Measurements from ENCODE around the gene ZFP91.
"Not testable (repeated sequence)": the region's sequence is repeated elsewhere in the genome, so short reads cannot be mapped to it uniquely, and the experiment has no call there.

The ZFP91 gene

GRCh38 chr11:58578635-58579191 is at the start of gene ZFP91:
TSS of gene ZFP91 (plus strand) at chr11:58579063. CDS start at chr11:58579282, 219 bp downstream.
- DNase-seq, result peak; percentile 91

- DNase-seq, result no peak
These were observed 48.6 kb upstream of the ZFP91 start for GRCh38 chr11:58530236-58530635.

GRCh38 chr11:58531865-58532341 is 47.0 kb upstream of the ZFP91 start:
- no peak for DNase-seq

GRCh38 chr11:58546841-58547240 is 32.0 kb upstream of the ZFP91 start:
- DNase-seq, result no peak

DNA sequence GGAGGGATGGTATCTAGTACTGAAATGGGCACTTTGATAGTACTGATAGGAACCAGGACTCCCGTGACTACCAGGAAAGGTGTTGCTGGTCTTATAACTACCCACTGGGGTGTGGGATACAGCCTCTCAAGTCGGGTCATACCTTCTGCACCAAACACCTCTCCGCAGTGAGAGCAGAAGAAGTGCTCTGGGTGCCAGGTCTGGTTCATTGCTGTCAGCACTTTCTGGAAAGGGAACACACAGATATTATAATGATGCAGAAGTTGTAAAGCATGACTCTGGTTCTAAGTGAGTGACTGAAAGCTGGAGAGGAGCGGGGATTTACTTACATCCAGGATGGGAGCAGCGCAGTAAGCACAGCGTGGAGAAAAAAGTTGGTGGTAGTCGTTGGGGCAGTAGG is 29.2 kb upstream of the ZFP91 start:
- DNase-seq, result no peak

DNA sequence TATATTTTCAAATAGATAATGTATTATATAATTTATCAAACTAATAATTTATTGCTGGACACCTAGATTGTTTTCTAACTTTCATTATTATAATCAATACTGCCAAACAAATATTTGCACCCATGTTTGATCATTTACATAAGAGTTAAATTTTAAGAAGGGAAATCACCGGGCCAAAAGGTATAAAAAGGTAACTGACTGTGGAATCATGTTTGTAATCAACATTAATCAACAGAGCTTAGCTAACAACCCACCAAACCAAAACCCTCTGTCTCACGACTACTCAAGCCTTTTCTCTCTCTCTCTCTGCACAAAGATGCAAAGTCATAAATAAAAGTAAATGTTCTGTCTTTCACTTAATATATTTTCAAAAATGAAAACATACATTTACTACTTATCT is 18.0 kb upstream of the ZFP91 start:
- no peak for DNase-seq

- no peak for DNase-seq
These were observed 17.3 kb upstream of the ZFP91 start for GRCh38 chr11:58561394-58562098.

GRCh38 chr11:58562375-58562800 is 16.5 kb upstream of the ZFP91 start:
- no peak for DNase-seq

DNA sequence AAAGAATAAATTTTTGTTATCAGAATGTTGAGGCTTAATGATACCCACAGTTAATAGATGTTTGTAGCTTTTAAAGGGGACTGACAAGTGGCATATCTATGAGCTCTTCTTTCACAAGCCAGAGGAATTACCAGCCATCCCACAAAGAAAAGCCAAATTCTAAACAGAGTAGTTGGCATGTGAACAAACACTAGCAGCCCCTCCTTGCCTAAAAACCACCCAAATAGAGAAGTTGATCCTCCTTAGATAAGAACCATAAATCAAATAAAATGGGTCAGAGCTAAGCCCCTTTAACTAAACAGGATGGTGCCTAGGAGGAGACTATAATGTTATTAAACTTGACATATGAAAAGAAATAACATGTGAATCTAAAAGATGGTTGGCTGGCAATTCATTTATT is 14.6 kb upstream of the ZFP91 start:
- no peak for DNase-seq

DNA sequence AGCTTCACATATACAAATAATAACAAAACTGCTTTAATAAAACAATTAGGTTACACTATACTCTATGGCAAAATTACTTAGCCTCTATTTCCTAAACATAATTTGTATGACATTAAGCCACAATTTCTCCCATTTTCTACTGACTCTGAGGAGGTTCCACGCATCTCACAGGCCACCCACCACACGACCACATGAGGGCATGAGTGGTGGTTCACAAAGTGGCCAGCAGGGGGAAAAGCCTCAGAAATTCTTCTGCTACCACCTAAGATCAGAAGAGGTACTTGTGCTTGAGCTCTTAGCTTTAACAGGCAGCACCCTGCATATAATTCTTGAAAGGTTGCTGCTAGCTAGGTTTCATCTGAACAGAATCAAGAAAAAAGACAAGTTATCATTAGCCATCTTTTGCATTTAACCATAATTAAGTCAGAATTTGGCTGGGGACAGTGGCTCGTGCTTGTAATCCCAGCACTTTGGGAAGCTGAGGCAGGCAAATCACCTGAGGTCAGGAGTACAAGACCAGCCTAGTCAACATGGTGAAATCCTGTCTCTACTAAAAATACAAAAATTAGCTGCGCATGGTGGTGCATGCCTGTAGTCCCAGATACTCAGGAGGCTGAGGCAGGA is 10.9 kb upstream of the ZFP91 start:
- no peak for DNase-seq

- not testable (repeated sequence) for DNase-seq
These were observed 6.0 kb upstream of the ZFP91 start for GRCh38 chr11:58572906-58573305.

GRCh38 chr11:58573451-58574104 is 5.3 kb upstream of the ZFP91 start:
- DNase-seq, result no peak

DNA sequence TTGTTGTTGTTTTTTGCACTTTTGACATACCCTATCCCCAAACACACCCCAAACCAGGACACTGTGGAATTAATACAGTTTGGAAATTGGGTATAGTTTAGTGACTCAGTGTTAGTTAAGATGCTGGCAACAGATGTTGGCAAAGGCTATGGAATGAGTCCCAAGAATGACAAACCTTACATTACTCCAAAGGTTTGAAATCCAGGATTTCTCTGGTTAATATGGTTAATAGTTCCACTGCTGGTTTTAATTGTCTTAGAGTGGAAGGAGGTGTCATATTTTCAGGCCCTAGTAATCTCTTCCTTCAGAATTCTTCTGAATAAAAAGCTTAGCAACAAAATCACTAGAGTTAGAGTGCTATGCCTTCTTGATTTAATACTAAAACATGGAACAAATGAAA is 4.0 kb upstream of the ZFP91 start:
- no peak for DNase-seq

DNA sequence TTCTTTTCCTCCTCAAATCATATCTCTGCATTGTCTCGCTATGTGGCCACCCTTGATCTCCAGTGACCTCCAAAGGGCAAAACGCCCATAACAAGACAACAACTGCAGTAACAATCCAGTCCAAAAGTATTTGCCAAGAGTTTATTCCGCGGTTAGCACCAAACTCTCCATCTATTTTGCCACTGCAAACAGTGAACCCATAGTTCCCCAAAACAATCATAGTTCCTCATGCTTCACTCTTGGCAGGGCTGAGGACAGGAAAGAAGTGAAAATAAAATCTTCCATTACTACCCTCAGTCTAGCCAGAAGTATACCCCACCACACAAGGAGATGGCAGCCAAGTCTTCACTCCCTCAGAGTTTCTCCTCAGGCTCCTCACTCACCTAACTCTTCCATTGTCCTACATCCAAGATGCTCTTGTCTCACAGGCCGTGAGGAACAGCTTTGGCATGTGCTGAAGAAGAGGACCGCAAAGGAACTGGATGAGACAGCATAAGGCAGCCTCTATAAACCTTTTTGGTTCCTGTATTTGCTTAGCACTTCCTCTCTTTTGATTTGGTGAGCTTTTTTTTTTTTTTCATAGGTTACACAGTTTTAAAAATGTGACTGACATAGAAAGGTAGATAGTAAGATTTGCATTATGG is 3.4 kb upstream of the ZFP91 start, which contains the start of gene LPXN:
LPXN (minus strand) TSS at position 480 of the 644 bp plus-strand sequence; CDS start at position 396, 84 bp downstream.
- no peak for DNase-seq

GRCh38 chr11:58576887-58577471 is 1.9 kb upstream of the ZFP91 start:
- DNase-seq, result no peak

DNA sequence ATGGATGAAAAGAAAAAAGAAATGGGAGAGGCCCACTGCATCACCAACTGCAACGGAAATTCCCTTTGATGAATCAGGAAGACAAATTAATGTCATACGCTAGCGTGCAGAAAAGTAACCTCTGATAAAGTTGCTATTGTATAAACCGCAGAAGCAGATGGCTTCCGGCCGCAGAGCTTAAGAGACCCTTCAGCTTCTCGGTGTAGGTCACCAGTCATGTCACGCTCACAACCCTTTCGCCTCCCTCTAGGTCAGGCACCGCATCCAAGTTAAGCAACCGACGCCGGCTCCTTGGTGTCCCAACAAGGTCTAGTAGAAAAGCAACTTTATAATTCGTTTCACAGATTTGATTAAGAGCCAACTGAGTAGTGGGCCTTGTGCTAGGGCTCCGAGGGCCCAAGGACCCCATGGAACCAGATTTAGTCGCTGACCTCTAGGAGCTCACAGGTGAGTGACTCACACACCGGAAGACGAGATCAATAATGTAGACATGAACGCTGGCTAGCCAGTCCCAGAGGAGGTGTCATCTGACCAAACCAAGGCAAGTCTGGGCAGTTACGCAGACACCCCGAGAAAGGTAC is 1.2 kb upstream of the ZFP91 start:
- DNase-seq, result no peak

DNA sequence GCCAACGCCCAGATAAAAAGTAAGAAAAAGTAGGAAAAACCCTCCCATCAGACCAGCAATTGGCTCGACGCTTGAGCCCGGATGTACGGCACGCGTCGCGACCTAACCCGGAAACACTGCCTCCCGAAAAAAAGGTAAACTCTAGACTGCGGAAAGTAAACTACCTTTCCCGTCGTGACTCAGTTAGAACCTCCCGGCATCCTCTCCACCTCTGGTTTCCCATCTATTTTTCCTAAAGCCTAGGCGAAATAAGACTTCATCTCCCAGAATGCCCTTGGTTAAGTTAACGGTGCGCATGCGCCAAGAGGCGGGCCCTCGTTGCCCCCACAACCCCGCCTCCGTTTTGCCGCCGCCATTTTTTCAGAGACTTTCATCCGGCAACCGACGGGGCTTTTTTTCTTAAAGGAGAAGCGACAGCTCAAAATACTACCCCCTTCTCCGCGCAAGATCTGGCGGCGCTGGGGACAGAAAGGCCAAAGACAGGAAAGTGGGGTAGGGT is 678 bp upstream of the ZFP91 start:
- DNase-seq, result peak; percentile 96

GRCh38 chr11:58579192-58580129 is 598 bp downstream of the ZFP91 start:
- DNase-seq, result peak; percentile 69

DNA sequence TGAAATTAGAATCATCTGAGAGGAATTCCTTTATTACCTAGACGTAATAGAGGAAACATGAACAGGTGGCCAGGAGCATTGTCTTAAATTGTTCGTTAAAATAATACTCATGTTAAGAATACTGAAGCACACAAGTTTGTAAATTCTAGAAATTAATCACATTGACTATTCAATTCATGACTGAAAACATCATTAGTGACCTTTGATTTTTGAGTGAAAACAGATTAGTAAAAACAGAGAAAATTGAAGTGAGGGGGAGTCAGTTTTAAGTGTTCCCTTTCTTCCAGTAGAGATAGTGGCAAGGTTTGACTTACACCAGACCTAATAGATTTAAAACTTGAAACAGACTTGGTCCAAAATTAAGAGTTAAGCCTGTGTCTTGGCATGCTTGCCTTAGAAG is 1.4 kb downstream of the ZFP91 start:
- no peak for DNase-seq

GRCh38 chr11:58582437-58582836 is 3.6 kb downstream of the ZFP91 start:
- DNase-seq, result no peak

- no peak for DNase-seq
These were observed 8.1 kb downstream of the ZFP91 start for GRCh38 chr11:58586998-58587397.

All from NCI-H1436 treated with DMSO at 0.1 percent for 48 hours (cell line).